ENCODE data around the gene IFNK.

DNA sequence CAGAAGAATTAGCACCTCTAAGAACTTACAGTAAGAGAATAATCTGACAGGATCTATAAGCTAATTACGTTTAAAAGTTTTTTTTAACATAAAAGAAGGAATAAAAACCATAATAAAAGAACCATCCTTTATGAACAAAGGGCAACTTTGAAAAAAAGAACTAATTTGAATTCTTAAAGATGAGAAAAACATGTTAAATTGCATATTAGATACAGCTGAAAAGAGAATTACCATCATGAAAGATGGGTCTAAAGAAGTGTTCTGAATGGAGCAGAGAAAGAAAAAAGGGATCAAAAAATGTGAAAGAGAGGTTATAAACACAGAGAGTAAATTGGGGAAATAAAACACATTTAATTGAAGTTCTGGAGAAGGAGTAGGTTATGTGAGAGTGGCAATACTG lies 45.8 kb upstream of the IFNK start:
- TF ChIP-seq, protein P1, sequence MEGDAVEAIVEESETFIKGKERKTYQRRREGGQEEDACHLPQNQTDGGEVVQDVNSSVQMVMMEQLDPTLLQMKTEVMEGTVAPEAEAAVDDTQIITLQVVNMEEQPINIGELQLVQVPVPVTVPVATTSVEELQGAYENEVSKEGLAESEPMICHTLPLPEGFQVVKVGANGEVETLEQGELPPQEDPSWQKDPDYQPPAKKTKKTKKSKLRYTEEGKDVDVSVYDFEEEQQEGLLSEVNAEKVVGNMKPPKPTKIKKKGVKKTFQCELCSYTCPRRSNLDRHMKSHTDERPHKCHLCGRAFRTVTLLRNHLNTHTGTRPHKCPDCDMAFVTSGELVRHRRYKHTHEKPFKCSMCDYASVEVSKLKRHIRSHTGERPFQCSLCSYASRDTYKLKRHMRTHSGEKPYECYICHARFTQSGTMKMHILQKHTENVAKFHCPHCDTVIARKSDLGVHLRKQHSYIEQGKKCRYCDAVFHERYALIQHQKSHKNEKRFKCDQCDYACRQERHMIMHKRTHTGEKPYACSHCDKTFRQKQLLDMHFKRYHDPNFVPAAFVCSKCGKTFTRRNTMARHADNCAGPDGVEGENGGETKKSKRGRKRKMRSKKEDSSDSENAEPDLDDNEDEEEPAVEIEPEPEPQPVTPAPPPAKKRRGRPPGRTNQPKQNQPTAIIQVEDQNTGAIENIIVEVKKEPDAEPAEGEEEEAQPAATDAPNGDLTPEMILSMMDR (IDR thresholded peaks at IDR 0.05), result no peak
- TF ChIP-seq POLR2A (IDR thresholded peaks at IDR 0.05), result no peak

All from heart left ventricle (tissue), 13 donors.